Measurements from ENCODE around the gene SUFU. TPM values are rescaled to one million over a fixed set of nuclear protein-coding genes. Genes with fewer than 3 reads are reported as not detected.

SUFU gene
- total and polyA plus RNA-seq, 2 of the 13 experiments (the other 11 are each of a cell fraction or from before 2014, with no cell fraction given) = 2.9 to 5.5 TPM

DNA sequence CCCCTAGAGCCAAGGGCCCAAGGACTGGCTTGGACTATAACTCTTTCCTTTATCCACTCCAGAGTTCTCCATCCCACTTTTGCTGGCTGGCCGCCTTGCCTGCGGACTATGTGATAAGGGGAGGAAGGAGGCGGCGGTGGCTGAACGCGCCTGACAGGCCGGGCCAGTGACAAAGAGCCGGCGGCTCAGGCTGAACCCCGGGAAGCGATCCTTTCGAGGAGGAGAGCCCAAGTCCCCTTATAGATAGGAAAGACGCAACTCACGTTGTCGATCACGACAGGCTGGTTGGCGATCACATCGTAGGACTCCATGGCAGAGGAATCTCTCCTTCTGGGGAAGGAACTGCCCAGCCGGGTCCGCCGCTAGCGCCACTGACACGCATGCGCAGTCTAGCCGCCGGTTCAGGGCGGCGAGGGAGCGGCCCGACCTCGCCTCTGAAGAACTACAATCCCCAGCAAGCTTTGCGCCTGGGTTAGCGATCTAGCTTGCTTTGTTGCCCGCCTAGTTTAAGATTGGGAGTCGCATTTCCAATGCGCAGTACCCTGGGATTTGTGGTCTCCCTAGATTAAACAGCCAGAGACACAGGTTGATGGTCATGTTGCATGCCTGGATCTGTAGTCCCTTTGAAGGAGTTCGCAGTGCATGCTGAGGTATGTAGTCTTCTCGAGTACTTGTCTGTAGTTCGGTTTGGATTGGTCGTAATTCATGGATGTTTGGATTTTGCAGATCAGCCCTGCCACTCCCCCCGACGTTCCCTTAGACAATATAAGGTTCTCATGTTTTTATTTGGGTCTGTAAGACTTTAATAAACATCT, 1.2 kb upstream of the SUFU start, which contains the start of gene ACTR1A (continued):
- TF ChIP-seq ZFX (CRISPR knock-in tag; IDR thresholded peaks at IDR 0.05; ENCODE audit: low read depth) (peak; percentile 94), XRCC5 (optimal IDR thresholded peaks at IDR 0.05; ENCODE audit: low read length) (peak; percentile 52), TARDBP (CRISPR knock-in tag; IDR thresholded peaks at IDR 0.05) (peak; percentile 71), FOXM1 (CRISPR knock-in tag; IDR thresholded peaks at IDR 0.05) (no peak), KDM5A (IDR thresholded peaks at IDR 0.05; ENCODE audit: borderline replicate concordance, low read length) (peak; percentile 88; the same call in 1 of the 2 replicates), IRF2 (CRISPR knock-in tag; IDR thresholded peaks at IDR 0.05) (peak; percentile 98), ATF1 (CRISPR knock-in tag; IDR thresholded peaks at IDR 0.05) (peak; percentile 59), ZNF713 (CRISPR knock-in tag; IDR thresholded peaks at IDR 0.05) (0 out of 2 replicates have a peak, but pooled peaks have one; percentile 50), ZMYM2 (CRISPR knock-in tag; IDR thresholded peaks at IDR 0.05) (no peak), HNF4G (IDR thresholded peaks at IDR 0.05; ENCODE audit: borderline replicate concordance, low read depth, low read length) (no peak), HNF4G (CRISPR knock-in tag; IDR thresholded peaks at IDR 0.05; ENCODE audit: borderline replicate concordance, low read depth) (no peak), NFATC3 (CRISPR knock-in tag; IDR thresholded peaks at IDR 0.05) (no peak)
- TF ChIP-seq, protein P1, sequence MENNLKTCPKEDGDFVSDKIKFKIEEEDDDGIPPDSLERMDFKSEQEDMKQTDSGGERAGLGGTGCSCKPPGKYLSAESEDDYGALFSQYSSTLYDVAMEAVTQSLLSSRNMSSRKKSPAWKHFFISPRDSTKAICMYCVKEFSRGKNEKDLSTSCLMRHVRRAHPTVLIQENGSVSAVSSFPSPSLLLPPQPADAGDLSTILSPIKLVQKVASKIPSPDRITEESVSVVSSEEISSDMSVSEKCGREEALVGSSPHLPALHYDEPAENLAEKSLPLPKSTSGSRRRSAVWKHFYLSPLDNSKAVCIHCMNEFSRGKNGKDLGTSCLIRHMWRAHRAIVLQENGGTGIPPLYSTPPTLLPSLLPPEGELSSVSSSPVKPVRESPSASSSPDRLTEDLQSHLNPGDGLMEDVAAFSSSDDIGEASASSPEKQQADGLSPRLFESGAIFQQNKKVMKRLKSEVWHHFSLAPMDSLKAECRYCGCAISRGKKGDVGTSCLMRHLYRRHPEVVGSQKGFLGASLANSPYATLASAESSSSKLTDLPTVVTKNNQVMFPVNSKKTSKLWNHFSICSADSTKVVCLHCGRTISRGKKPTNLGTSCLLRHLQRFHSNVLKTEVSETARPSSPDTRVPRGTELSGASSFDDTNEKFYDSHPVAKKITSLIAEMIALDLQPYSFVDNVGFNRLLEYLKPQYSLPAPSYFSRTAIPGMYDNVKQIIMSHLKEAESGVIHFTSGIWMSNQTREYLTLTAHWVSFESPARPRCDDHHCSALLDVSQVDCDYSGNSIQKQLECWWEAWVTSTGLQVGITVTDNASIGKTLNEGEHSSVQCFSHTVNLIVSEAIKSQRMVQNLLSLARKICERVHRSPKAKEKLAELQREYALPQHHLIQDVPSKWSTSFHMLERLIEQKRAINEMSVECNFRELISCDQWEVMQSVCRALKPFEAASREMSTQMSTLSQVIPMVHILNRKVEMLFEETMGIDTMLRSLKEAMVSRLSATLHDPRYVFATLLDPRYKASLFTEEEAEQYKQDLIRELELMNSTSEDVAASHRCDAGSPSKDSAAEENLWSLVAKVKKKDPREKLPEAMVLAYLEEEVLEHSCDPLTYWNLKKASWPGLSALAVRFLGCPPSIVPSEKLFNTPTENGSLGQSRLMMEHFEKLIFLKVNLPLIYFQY (CRISPR knock-in tag; IDR thresholded peaks at IDR 0.05; ENCODE audit: borderline replicate concordance) = 0 out of 2 replicates have a peak, but pooled peaks have one; percentile 15
- TF ChIP-seq, protein P2, sequence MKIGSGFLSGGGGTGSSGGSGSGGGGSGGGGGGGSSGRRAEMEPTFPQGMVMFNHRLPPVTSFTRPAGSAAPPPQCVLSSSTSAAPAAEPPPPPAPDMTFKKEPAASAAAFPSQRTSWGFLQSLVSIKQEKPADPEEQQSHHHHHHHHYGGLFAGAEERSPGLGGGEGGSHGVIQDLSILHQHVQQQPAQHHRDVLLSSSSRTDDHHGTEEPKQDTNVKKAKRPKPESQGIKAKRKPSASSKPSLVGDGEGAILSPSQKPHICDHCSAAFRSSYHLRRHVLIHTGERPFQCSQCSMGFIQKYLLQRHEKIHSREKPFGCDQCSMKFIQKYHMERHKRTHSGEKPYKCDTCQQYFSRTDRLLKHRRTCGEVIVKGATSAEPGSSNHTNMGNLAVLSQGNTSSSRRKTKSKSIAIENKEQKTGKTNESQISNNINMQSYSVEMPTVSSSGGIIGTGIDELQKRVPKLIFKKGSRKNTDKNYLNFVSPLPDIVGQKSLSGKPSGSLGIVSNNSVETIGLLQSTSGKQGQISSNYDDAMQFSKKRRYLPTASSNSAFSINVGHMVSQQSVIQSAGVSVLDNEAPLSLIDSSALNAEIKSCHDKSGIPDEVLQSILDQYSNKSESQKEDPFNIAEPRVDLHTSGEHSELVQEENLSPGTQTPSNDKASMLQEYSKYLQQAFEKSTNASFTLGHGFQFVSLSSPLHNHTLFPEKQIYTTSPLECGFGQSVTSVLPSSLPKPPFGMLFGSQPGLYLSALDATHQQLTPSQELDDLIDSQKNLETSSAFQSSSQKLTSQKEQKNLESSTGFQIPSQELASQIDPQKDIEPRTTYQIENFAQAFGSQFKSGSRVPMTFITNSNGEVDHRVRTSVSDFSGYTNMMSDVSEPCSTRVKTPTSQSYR (CRISPR knock-in tag; IDR thresholded peaks at IDR 0.05; ENCODE audit: borderline replicate concordance) = no peak
- TF ChIP-seq, protein P3, sequence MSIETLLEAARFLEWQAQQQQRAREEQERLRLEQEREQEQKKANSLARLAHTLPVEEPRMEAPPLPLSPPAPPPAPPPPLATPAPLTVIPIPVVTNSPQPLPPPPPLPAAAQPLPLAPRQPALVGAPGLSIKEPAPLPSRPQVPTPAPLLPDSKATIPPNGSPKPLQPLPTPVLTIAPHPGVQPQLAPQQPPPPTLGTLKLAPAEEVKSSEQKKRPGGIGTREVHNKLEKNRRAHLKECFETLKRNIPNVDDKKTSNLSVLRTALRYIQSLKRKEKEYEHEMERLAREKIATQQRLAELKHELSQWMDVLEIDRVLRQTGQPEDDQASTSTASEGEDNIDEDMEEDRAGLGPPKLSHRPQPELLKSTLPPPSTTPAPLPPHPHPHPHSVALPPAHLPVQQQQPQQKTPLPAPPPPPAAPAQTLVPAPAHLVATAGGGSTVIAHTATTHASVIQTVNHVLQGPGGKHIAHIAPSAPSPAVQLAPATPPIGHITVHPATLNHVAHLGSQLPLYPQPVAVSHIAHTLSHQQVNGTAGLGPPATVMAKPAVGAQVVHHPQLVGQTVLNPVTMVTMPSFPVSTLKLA (IDR thresholded peaks at IDR 0.05) = peak; percentile 50; the same call in 1 of the 2 replicates
- TF ChIP-seq, protein P4, sequence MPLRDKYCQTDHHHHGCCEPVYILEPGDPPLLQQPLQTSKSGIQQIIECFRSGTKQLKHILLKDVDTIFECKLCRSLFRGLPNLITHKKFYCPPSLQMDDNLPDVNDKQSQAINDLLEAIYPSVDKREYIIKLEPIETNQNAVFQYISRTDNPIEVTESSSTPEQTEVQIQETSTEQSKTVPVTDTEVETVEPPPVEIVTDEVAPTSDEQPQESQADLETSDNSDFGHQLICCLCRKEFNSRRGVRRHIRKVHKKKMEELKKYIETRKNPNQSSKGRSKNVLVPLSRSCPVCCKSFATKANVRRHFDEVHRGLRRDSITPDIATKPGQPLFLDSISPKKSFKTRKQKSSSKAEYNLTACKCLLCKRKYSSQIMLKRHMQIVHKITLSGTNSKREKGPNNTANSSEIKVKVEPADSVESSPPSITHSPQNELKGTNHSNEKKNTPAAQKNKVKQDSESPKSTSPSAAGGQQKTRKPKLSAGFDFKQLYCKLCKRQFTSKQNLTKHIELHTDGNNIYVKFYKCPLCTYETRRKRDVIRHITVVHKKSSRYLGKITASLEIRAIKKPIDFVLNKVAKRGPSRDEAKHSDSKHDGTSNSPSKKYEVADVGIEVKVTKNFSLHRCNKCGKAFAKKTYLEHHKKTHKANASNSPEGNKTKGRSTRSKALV (CRISPR knock-in tag; IDR thresholded peaks at IDR 0.05) = 0 out of 2 replicates have a peak, but pooled peaks have one; percentile 10
- TF ChIP-seq, protein P5, sequence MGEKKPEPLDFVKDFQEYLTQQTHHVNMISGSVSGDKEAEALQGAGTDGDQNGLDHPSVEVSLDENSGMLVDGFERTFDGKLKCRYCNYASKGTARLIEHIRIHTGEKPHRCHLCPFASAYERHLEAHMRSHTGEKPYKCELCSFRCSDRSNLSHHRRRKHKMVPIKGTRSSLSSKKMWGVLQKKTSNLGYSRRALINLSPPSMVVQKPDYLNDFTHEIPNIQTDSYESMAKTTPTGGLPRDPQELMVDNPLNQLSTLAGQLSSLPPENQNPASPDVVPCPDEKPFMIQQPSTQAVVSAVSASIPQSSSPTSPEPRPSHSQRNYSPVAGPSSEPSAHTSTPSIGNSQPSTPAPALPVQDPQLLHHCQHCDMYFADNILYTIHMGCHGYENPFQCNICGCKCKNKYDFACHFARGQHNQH (CRISPR knock-in tag; IDR thresholded peaks at IDR 0.05) = peak; percentile 13

Data from HepG2 (cell line).